Esophagus mucosa (tissue), 1 donor: ENCODE results near the gene LHX6. TPM values are rescaled to one million over a fixed set of nuclear protein-coding genes. Genes with fewer than 3 reads are reported as not detected.

Experiments used
- ATAC-seq: fragments of 200-7000 bp; cut with Tn5 transposase; one replicate; pipeline ENCODE4 v1.9.1; 2020
- total RNA-seq: library from RNA; stranded (reverse); gene quantifications from one replicate; pipeline ENCODE4 v1.2.4, GENCODE V29; 2023
- donor health status: DM: yes; HTN: yes; CAD: no.

The LHX6 gene
- total RNA-seq, 1 donor from 2014 or later, result 1.3 TPM

- ATAC-seq, result peak; percentile 82
Observed at GRCh38 chr9:122190597-122191381, 38.0 kb downstream of the LHX6 start.

- ATAC-seq, result no peak
Observed at GRCh38 chr9:122188369-122188768, 40.4 kb downstream of the LHX6 start.

- no peak for ATAC-seq
Observed at GRCh38 chr9:122186777-122187470, 41.8 kb downstream of the LHX6 start.

GRCh38 chr9:122186301-122186700, 42.5 kb downstream of the LHX6 start:
- ATAC-seq, result no peak

GRCh38 chr9:122184551-122184950, 44.2 kb downstream of the LHX6 start:
- ATAC-seq, result no peak

GRCh38 chr9:122183501-122183900, 45.3 kb downstream of the LHX6 start:
- ATAC-seq, result no peak

GRCh38 chr9:122180633-122181032, 48.1 kb downstream of the LHX6 start:
- peak; percentile 32 for ATAC-seq

GRCh38 chr9:122179690-122180074, 49.1 kb downstream of the LHX6 start:
- no peak for ATAC-seq

- ATAC-seq, result no peak
Observed at GRCh38 chr9:122179054-122179689, 49.6 kb downstream of the LHX6 start.

- no peak for ATAC-seq
Observed at GRCh38 chr9:122176916-122177315, 51.8 kb downstream of the LHX6 start.

GRCh38 chr9:122173670-122174069, 55.1 kb downstream of the LHX6 start:
- no peak for ATAC-seq

GRCh38 chr9:122172131-122172530, 56.6 kb downstream of the LHX6 start:
- no peak for ATAC-seq

GRCh38 chr9:122168356-122168755, 60.4 kb downstream of the LHX6 start:
- no peak for ATAC-seq

GRCh38 chr9:122164286-122164685, 64.5 kb downstream of the LHX6 start:
- no peak for ATAC-seq

GRCh38 chr9:122162415-122162814, 66.3 kb downstream of the LHX6 start:
- ATAC-seq, result no peak

GRCh38 chr9:122159925-122160246, 68.9 kb downstream of the LHX6 start:
- no peak for ATAC-seq

GRCh38 chr9:122159026-122159924, 69.5 kb downstream of the LHX6 start, which contains the start of the genes MORN5 and NDUFA8:
Gene MORN5, plus strand, starts transcription at chr9:122159908. Its CDS starts 65 bp downstream, at chr9:122159973.
Gene NDUFA8, minus strand, starts transcription at chr9:122159779. Its CDS starts 102 bp downstream, at chr9:122159677.
- ATAC-seq, result peak; percentile 99

- peak; percentile 13 for ATAC-seq
Observed at GRCh38 chr9:122158202-122158601, 70.6 kb downstream of the LHX6 start.

- ATAC-seq, result no peak
Observed at GRCh38 chr9:122155796-122156195, 73.0 kb downstream of the LHX6 start.
